Fibroblast of skin of abdomen (primary cell): ENCODE results near the gene FAM118B.
A peak's percentile ranks its signal among the peaks of the same experiment; 100 is the strongest.
"Not testable (repeated sequence)": the region's sequence is repeated elsewhere in the genome, so short reads cannot be mapped to it uniquely, and the experiment has no call there.

Source experiments
- DNase-seq: peaks from one replicate; pipeline ENCODE4 v3.0.0-alpha.2; 2013

The FAM118B gene

DNA sequence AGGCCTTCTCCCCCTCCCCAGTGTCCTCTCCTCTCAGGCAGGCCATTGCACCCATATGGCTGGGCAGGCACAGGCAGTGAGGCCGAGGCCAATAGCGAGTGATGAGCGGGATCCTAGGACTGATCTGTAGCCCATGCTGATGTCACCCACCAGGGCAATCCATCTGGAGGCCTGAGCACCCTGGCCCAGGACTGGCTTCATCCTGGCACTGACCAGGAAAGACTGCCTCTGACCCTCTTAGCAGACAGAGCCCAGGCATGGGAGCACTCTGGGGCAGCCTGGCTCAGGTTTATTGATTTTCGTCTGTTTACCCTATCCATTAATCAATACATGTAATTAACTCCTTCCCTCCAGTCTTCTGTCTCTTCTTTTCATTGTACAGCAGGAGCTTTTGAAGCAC is 66.2 kb downstream of the FAM118B start:
- no peak for DNase-seq

DNA sequence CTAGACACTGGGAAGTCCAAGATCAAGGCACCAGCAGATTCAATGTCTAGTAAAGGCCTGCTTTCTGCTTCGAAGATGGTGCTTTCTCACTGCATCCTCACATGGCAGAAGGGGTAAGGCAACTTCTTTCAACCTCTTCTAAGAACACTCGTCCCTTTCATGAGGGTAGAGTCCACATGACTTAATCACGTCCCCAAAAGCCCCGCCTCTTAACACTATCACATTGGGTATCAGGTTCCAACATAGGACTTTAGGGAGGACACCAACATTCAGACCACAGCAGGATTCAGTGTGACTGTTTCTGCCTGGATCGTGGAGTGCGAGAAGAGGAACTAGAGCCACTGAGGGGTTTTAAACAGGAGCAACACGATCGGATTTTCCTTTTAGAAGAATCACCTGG is 67.6 kb downstream of the FAM118B start:
- no peak for DNase-seq

- DNase-seq: no peak
Measured at GRCh38 chr11:126280595-126280994, 69.0 kb downstream of the FAM118B start.

DNA sequence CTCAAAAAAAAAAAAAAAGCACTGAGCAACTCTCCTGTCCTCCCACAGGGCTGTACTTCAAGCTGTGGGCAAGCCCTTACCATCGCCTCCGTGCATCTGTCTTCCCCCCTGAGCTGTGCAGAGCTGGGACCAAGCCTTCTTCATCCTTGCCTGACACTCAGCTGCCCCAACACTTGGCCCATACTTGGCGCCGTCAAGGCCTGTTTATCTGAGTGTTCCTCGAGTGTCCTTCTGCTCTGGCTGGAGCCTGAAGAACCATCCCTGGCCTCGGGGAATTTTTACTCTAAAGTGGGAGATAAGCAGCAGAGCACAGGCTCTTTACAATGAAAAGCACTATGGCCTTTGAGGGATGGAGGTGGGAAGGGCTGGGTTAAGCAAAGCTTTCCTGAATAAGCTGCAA is 69.7 kb downstream of the FAM118B start:
- DNase-seq: no peak

- no peak for DNase-seq
Measured at GRCh38 chr11:126281666-126282175, 70.1 kb downstream of the FAM118B start.

DNA sequence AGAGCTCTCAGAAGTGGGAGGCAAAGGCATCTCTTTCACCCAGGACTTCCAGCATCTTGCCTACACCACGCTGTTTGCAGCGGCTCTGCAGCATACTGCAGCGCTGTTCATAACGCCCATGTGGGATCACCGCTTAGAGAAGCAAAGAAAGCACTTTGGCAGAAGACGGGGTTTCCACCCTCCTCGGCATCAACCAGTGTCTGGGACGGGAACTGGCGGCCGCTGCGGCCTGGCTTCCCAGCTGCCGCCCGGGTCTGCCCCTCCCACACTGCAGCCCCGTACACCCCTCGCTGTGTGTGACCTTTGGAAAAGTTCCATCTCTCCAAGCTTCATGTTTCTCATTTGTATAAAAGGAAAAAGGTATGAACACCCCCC is 70.8 kb downstream of the FAM118B start:
- peak; percentile 31 for DNase-seq

DNA sequence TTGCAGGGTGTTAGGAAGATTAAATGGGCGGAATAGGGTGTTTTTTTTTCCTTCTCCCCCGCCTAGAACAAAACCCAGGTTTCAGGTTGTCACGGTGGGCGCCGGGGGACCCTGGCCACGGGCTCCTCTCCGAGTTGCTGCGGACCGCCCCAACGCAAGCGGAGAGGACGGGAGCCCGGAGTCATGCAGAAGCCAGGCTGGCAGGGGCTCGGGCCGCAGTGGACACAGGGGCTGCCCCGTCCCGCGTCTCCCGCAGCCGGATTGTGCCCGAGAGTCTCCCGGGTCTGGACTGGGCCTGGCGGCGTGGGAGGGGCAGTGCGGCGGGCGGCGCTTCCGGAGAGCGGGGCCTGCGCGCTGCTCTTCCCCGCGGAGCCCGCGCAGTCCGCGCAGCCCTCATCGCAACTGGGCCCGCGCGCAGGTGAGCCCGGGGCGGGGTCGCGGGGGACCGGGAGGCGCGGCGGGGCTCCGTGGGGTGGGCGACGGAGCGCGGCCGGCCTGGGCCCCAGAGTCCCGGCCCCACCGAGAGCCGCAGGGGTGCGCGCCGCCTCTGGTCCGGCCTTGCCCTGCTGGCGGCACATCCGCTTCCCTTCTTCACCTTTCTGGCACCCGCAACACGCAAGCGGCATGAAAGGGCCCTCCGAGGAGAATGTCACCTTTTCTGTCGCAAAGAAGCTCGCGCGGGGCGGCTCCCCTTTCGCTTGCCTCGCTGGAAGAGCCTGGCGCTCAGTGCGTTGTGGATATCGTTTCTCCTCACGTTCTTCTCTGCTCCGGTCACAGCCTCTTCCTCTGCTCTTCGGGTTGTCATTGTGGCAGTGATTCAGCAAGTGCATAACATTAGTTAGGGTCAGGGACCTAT is 71.4 kb downstream of the FAM118B start, which contains the start of gene TIRAP:
Gene TIRAP (plus strand): TSS at position 358 of the 856 bp plus-strand sequence. CDS start 7,802 bp downstream, outside the sequence.
- DNase-seq: peak; percentile 54

GRCh38 chr11:126284829-126285228 is 73.2 kb downstream of the FAM118B start:
- DNase-seq: peak; percentile 96

DNA sequence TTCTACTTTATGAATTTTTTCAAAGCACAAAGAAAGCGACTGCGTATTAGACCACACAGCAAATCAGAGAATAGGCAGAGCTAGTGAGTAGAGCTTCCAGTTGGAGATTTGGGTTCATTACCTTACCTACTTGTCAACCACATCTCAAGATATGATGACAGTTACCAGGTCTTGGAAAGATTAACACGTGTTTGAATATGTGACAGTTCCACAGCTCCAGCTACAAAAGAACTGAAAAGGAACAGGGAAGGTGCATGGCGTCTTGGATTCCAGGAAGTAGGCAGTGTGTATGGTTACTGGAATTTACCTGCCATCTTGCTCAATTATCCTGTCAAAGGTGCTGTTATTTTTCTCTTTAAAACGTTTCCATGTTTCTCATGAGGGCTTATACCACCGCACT is 76.7 kb downstream of the FAM118B start:
- no peak for DNase-seq

DNA sequence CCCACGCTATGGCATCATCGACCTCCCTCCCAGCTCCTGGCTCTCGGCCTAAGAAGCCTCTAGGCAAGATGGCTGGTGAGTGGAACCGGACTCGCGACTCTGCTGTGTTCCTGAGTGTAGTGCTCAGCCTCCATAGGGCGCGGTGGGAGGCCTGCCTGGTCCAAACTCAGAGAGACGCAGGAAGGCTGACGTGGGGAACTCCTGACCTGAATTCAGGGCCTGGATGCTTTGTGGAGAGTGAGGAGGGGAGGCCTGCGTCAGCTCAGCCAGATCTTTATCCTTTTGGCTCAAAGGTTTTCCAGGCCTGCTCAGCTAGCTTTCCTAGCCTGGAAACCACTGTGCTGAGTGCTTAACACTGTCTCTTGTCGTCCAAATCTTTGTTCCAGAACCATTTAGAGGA is 79.3 kb downstream of the FAM118B start:
- no peak for DNase-seq

- DNase-seq: no peak
Measured at GRCh38 chr11:126293726-126294125, 82.1 kb downstream of the FAM118B start.

- no peak for DNase-seq
Measured at GRCh38 chr11:126297004-126297403, 85.4 kb downstream of the FAM118B start.

DNA sequence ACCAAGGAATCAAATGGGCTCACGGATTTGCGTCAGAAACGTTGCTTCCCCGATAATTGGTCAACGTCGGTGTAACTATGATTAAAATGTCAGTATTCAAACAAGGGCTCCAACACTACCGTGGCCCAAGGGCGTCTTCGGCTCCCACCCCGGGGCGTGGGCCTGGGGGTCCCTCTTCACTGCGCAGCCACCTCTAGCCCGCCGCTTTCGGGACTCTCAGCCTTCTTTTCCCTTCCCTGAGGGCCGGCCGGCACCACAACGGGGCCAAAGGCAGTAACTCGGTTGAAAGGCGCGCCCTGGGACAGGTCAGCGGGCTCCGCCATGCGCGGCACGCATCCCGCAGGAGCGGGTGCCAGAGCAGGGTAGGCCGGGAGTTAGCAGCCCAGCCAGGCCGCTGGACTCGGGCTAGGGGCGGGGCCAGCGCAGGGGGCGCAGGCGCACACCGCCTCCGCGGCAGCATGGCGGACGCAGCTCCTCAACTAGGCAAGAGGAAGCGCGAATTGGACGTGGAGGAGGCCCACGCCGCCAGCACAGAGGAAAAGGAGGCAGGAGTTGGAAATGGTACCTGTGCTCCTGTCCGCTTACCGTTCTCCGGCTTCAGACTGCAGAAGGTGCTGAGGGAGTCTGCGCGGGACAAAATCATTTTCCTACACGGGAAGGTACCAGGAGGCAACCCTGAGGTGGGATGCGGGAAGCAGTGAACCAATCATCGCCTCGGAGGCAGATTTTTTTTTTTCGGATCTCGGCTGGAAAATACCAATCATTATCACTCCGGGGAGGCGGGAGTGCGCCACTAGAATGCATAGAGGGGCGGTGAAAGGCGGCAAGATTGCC is 92.3 kb downstream of the FAM118B start, which contains the start of gene DCPS:
Gene DCPS (plus strand): TSS at position 438 of the 834 bp plus-strand sequence. CDS start 21 bp downstream, at position 459.
- peak; percentile 88 for DNase-seq

DNA sequence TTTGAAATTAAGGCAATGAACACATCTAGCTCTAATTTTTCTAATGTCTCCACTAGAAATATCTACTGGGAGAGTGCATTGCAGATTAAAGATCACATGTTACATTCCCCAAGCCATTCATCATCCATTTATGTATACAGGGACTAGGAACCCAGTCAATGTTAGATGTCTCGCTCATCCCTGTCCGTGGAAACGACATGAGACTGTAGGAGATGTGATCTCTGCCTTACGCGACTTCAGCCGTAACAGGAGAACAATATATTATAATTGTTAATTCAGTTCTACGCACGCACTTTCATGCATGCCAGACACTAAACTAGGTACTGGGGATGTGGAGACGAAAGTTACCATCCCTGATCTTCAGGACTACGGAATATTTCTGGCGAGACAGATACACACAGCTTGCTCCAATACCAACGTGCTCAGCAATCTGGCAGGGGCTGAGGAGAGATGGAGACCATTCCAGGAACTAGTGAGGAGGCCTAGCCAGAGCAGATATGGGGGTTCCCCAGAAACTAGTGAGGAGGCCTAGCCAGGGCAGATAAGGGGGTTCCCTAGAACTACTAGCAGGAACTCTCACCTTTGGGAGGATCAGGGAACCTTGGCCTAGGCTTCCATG is 93.0 kb downstream of the FAM118B start:
- DNase-seq: no peak

DNA sequence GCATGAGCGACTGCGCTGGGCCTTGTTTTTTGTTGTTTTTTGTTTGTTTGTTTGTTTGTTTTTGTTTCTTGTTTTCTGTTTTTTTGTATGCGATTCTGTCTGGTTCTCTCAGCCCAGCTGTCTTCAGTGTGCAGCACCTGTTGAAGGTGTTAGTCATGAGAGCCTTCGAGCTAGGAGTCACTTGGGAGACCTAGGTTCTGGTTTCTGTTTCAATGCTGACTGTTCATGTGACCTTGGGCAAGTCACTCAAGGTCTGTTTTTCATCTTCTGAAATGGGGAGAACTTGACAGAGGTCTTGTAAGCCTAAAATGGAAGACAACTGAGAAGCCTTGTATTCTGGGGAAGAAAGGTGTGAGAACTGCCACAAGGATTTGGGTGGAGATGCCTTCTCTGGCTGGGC is 94.1 kb downstream of the FAM118B start:
- no peak for DNase-seq

GRCh38 chr11:126307706-126308105 is 96.1 kb downstream of the FAM118B start:
- DNase-seq: peak; percentile 51

- DNase-seq: no peak
Measured at GRCh38 chr11:126308271-126308671, 96.7 kb downstream of the FAM118B start.

DNA sequence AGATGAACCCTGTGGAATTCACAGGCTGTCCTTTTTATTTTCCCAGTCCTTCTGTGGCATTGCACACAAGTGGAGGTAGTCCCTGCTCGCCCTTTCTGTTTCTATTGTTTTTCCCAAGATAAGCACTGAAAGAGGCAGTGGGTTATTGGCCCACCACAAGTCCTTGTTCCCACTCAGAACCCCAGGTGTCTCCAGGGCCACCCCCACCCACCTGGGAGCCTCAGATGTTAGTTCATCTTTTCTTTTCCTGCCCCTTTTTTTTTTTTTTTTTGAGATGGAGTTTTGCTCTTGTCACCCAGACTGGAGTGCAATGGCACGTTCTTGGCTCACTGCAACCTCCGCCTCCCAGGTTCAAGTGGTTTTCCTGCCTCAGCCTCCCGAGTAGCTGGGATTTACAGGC is 97.2 kb downstream of the FAM118B start:
- not testable (repeated sequence) for DNase-seq

DNA sequence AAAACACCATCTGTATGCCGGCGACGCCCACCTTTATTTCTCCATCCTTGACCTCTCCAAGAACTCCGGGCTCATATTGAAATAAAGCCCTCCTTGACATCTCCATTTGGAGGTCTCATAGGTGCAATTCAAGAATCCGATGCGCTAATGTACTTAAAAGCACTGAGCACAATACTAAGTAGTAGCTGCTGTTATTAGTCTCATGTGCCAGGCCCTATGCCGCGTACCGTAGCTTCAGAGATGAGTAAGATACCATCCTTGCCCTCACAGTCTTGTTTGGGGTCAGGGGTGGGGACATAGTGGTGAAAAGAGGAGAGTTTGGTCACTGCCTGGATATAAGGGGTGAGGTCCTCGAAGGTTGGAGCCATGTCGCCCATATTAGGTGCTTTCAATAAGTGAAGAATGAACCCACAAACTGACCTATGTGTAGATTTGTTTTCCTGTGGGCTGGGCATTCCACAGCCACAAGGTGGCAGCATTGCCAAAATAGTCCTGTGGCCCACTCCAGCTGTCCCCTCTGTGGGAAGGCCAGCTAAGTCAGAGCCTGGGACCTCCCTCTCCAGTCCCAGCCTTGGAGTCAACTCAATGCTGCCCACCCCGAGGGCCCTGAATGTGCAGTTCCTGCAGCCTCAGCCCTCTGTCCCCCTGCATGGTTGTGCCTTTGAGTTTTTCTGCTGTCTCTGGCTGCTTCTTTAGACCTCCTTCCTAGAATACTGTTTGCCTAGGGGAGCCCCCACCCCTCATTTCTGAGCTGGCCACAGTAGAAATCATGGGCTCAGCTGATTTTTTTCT is 98.8 kb downstream of the FAM118B start:
- peak; percentile 68 for DNase-seq

DNA sequence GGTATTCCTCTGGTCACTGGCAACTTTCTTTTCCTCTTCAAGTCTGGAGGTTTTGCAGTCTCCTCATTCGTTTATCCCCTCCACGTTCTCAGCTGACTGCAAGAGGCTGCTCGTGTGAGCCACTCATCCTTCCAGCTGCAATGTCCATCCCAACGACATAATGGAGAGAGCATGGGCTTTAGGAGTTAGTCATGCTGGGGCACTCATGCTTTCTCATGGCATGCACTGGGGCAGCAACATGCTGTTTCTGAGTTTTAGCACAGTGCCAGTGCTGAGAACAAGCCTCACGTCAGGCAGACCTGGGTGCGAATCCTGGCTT is 99.4 kb downstream of the FAM118B start:
- DNase-seq: no peak

- no peak for DNase-seq
Measured at GRCh38 chr11:126311401-126312291, 100.1 kb downstream of the FAM118B start.
